LNCAP (cell line): ENCODE results near the gene USP2.

Experiments
- TF ChIP-seq, protein P1 (sequence below): fragments of 450-650 bp; IDR thresholded peaks from 2 replicates; pipeline ENCODE4 v1.5.1; 2017; ENCODE audit warnings: mild to moderate bottlenecking

The USP2 gene

GRCh38 chr11:119347242-119347641, 34.2 kb downstream of the USP2 start:
- TF ChIP-seq, protein P1, sequence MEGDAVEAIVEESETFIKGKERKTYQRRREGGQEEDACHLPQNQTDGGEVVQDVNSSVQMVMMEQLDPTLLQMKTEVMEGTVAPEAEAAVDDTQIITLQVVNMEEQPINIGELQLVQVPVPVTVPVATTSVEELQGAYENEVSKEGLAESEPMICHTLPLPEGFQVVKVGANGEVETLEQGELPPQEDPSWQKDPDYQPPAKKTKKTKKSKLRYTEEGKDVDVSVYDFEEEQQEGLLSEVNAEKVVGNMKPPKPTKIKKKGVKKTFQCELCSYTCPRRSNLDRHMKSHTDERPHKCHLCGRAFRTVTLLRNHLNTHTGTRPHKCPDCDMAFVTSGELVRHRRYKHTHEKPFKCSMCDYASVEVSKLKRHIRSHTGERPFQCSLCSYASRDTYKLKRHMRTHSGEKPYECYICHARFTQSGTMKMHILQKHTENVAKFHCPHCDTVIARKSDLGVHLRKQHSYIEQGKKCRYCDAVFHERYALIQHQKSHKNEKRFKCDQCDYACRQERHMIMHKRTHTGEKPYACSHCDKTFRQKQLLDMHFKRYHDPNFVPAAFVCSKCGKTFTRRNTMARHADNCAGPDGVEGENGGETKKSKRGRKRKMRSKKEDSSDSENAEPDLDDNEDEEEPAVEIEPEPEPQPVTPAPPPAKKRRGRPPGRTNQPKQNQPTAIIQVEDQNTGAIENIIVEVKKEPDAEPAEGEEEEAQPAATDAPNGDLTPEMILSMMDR, result no peak

DNA sequence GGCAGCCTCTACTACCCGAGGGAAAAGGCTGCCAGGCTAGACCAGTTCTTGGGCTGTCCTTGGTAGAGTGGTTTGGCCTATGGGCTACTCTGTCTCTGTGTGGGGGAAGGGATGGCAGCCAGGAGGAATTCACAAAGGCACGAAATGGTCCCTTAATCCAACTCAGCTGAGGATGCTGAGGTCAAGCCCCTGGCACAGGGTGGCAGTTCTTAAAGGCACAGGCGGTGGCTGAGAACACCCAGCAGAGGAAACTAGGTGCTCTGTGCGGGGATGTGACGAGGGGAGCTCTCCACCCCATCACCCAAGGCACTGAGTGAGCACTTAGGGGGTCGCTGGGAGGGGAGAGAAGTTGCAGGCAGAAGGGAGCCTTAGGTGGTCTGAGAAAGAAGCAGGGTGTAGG, 34.9 kb downstream of the USP2 start, which contains the start of gene MFRP:
TSS of gene MFRP (minus strand) at position 101 of the 400 bp plus-strand sequence. CDS start 192 bp downstream, outside the sequence.
- TF ChIP-seq, protein P1, result no peak

- TF ChIP-seq, protein P1, result no peak
Observed at GRCh38 chr11:119345685-119346084, 35.8 kb downstream of the USP2 start.

DNA sequence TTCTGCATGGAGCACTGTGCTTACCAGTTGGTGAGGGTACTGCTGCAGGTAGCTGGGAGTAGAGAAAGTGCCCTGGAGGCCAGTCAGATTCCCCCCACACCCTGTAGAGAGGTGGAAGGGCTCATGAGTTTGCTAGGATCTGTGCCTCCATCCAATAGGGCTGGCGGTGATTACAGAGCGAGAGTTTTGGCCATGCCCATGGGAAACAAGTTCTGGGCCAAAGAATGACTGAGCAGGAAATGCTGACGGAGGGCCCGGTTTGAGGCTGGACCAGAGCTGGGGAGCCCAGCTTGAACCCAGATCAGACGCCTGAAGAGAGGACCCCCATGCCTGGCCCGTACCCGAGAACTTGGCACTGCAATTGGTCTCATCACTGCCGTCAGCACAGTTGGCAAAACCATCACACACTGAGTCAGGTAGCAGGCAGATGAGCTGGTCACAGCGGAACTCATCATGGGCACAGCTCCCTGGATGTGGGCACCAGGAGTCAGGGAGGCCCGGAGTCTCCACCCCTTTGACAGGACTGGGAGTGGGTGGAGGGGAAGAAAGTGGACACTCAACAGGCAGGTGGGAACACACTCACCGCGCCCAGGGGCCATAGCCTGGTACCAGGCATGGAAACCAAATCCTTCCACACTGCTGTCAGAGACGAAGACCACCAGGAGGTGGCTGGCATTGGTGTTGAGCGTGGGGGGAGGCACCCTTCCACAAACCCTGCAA, 37.0 kb downstream of the USP2 start:
- TF ChIP-seq, protein P1, result no peak

DNA sequence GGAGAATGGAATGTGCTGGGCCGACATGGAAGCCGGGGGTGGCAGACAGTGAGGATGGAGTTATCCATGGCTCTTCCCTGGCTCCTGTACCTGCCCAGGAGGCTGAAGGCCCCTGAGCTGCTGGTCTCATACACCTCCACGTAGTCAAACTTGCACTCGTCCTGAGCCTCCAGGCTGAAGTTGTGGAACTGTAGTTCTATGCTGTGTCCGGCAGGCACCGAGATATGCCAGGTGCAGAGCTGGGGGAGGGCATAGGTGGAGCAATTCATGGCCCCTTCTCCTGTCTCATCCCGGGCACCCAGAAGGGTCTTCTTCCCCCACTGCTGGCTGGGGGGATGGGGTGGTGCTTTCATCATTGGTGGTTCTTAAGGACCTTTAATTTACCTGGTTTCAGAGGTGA, 37.8 kb downstream of the USP2 start:
- TF ChIP-seq, protein P1, result no peak

- TF ChIP-seq, protein P1, result no peak
Observed at GRCh38 chr11:119342362-119343130, 38.9 kb downstream of the USP2 start.

GRCh38 chr11:119342023-119342300, 39.5 kb downstream of the USP2 start:
- TF ChIP-seq, protein P1, result no peak
